Vagina (tissue), 2 donors: ENCODE data around the gene RIOX2. TPM values are rescaled to one million over a fixed set of nuclear protein-coding genes. Genes with fewer than 3 reads are reported as not detected.

ENCODE experiments used
- DNase-seq, 2 donors: peaks; one replicate each; pipeline ENCODE4 v3.0.0-alpha.2; 2017; ENCODE audit errors: extremely low spot score in 2 of 2
- H3K27ac ChIP-seq: fragments of 200-600 bp; sonication (generic); one replicate; pipeline ENCODE4 v1.5.1; 2019
- H3K27me3 ChIP-seq: fragments of 200-600 bp; sonication (generic); one replicate; pipeline ENCODE4 v1.5.1; 2019
- H3K36me3 ChIP-seq, 2 donors: fragments of 200-600 bp; sonication (generic); one replicate each; pipeline ENCODE4 v1.5.1; 2017 to 2019
- H3K4me1 ChIP-seq: fragments of 200-600 bp; sonication (generic); one replicate; pipeline ENCODE4 v1.5.1; 2019
- H3K4me3 ChIP-seq, 2 donors: fragments of 200-600 bp; sonication (generic); 1 replicate in 1 of 2; 2 replicates in 1 of 2; pipeline ENCODE4 v1.5.1; 2016 to 2019
- H3K9me3 ChIP-seq: fragments of 200-600 bp; sonication (generic); one replicate; pipeline ENCODE4 v1.5.1; 2019
- POLR2A ChIP-seq, 2 donors: fragments of 450-650 bp; IDR thresholded peaks; one replicate each; pipeline ENCODE4 v1.6.1; 2017; ENCODE audit warnings: antibody characterized with exemption in 2 of 2, mild to moderate bottlenecking in 2 of 2, moderate library complexity in 2 of 2
- POLR2AphosphoS5 ChIP-seq, 2 donors: sonication (generic); formaldehyde crosslinking; IDR thresholded peaks; one replicate each; pipeline ENCODE4 v1.9.0; 2017; ENCODE audit warnings: antibody characterized with exemption in 2 of 2, mild to moderate bottlenecking in 2 of 2, low read depth in 1 of 2; ENCODE audit not compliant: insufficient read depth in 1 of 2
- intact Hi-C: fragments of 100-400 bp; cut with DNase I; formaldehyde crosslinking; loops from one replicate; pipeline ENCODE4 v1.15.1; 2023
- total RNA-seq: library from RNA; depleted of rRNA; stranded (reverse); fragments of >200 nt; gene quantifications from one replicate; pipeline ENCODE4 v1.2.3, GENCODE V29; 2016
- TF ChIP-seq, protein P1 (sequence below), 3 experiments: fragments of 450-650 bp in 2 of 3; fragments of 200-600 bp in 1 of 3; sonication (generic) in 1 of 3; IDR thresholded peaks; one replicate each; pipeline ENCODE4 v1.5.1; 2017 to 2019; ENCODE audit warnings: antibody characterized with exemption in 3 of 3, mild to moderate bottlenecking in 2 of 3, moderate library complexity in 2 of 3

The RIOX2 gene
- total RNA-seq, 1 donor from 2014 or later: 33.4 TPM

DNA sequence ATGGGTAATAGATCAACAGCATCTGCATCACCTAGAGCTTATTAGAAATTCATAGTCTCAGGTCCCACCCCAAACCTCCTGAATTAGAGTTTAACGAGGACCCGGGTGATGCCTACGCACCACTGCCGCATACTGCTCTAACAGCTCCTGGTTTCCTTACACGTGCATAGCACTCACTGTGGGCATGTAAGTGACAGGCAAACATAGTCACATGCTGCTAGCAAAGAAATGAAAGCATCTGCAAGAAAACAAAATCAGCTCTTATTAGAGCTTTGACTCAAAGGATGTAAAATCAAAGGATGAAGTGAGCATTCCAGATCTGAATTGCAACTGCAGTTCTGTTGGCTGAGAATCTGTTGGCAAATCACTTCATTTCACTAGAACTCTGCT, 19.1 kb upstream of the RIOX2 start:
- no peak overlapping the region for H3K27ac ChIP-seq
- H3K9me3 ChIP-seq: no peaks in the 10 kb centered on the region
- H3K4me1 ChIP-seq: no peaks in the 10 kb centered on the region
- H3K27me3 ChIP-seq: no peaks in the 10 kb centered on the region
- DNase-seq: no peak
- intact Hi-C loops: no loop called here
- H3K4me3 ChIP-seq: no peak overlapping the region
- H3K36me3 ChIP-seq: no peaks in the 10 kb centered on the region
- TF ChIP-seq POLR2A (IDR thresholded peaks at IDR 0.05) (no peak), POLR2AphosphoS5 (IDR thresholded peaks at IDR 0.05; ENCODE audit: insufficient read depth in 1 of 2, low read depth in 1 of 2) (no peak)
- TF ChIP-seq, protein P1, sequence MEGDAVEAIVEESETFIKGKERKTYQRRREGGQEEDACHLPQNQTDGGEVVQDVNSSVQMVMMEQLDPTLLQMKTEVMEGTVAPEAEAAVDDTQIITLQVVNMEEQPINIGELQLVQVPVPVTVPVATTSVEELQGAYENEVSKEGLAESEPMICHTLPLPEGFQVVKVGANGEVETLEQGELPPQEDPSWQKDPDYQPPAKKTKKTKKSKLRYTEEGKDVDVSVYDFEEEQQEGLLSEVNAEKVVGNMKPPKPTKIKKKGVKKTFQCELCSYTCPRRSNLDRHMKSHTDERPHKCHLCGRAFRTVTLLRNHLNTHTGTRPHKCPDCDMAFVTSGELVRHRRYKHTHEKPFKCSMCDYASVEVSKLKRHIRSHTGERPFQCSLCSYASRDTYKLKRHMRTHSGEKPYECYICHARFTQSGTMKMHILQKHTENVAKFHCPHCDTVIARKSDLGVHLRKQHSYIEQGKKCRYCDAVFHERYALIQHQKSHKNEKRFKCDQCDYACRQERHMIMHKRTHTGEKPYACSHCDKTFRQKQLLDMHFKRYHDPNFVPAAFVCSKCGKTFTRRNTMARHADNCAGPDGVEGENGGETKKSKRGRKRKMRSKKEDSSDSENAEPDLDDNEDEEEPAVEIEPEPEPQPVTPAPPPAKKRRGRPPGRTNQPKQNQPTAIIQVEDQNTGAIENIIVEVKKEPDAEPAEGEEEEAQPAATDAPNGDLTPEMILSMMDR (IDR thresholded peaks at IDR 0.05): no peak

DNA sequence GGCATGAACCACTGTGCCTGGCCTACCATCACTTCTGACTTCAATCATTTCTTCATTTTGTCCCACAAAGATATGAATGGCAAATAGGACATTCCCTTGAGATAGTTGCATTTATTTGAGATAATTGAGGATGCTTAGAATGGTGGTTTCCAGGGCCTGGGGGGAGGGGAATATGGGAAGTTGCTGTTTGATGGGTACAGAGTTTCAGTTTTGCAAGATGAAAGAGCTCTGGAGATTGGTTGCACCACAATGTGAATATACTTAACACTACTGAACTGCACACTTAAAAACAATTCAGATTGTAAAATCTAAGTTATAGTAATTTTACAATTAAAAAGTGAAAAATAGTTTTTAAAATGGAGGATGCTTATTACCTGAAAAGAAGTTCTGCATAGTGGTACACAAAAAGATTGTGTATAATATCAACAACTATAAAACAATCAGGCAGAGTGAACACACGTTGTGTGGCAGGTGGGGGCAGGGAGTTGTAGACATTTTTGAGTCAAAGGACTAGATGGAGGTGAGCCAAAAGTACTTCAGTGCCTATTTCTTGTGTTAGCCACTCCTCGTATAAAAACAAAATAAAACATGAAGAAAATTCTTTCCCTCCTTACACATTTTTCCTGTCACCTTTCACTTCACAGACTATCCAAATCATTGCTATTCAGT, 18.5 kb upstream of the RIOX2 start:
- Histone ChIP-seq H3K36me3 (no peaks in the 10 kb centered on the region), H3K27me3 (no peaks in the 10 kb centered on the region), H3K9me3 (no peaks in the 10 kb centered on the region), H3K4me1 (no peaks in the 10 kb centered on the region), H3K4me3 (no peak overlapping the region), H3K27ac (no peak overlapping the region)
- TF ChIP-seq POLR2A (IDR thresholded peaks at IDR 0.05) (no peak), POLR2AphosphoS5 (IDR thresholded peaks at IDR 0.05; ENCODE audit: insufficient read depth in 1 of 2, low read depth in 1 of 2) (no peak)
- TF ChIP-seq, protein P1 (IDR thresholded peaks at IDR 0.05): no peak
- intact Hi-C loops: no loop called here
- DNase-seq: no peak

DNA sequence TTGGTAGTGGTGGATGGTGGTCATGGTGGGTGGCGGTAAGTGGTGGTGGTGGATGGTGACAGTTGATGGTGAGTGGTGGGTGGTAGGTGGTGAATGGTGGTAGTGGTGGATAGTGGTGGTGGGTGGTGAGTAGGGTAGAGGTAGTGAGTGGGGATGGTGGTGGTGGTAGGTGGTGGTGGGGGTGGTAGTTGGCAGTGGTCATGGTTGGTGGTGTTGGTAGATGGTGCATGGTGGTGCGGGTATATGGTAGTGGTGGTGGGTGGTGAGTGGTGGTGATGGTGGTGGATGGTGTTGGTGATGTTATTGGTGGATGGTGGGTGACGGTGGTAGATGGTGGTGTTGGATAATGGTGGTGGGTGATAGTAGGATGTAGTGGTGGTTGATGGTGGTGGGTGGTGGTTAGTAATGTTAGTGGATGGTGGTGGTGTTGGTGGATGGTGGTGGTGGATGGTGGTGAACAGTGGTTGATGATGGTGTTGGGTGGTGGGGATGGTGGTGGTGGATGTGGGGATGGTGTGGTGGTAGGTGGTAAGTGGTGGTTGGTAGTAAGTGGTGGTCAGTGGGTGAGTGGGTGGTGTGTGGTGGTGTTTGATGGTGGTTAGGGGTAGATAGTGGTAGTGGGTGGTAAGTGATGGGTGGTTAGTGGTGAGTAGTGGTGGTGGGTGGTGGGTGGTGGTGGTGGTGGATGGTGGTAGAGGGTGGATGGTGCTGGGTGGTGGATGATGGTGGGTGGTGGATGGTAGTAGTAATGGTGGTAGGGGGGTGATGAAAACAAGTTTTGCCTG, 16.7 kb upstream of the RIOX2 start:
- Histone ChIP-seq H3K27me3 (no peaks in the 10 kb centered on the region), H3K9me3 (no peaks in the 10 kb centered on the region), H3K4me3 (no peak overlapping the region), H3K27ac (no peak overlapping the region), H3K36me3 (no peaks in the 10 kb centered on the region), H3K4me1 (no peaks in the 10 kb centered on the region)
- TF ChIP-seq, protein P1 (IDR thresholded peaks at IDR 0.05): no peak
- TF ChIP-seq POLR2AphosphoS5 (IDR thresholded peaks at IDR 0.05; ENCODE audit: insufficient read depth in 1 of 2, low read depth in 1 of 2) (no peak), POLR2A (IDR thresholded peaks at IDR 0.05) (no peak)
- intact Hi-C loops: no loop called here
- no peak for DNase-seq

DNA sequence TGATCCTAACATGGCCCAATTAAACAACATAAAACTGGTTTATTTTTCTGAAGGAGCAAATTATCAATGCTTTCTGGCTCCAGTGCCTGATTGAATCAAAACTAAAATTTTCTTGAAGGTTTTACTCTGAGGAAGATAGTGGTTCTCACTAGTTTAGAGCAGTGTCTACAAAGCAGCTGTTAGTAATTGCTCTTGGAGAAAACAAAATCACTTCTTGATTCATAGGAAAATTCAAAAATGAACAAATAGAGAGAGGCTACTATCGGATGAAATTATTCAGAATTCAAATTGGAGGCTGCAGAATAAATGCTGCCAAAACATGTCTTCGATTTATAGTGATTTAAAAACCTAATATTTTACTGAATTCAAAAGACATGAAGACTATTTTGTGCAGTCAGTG, 15.1 kb upstream of the RIOX2 start:
- Histone ChIP-seq H3K27me3 (no peaks in the 10 kb centered on the region), H3K9me3 (no peaks in the 10 kb centered on the region), H3K4me3 (no peak overlapping the region), H3K36me3 (no peaks in the 10 kb centered on the region), H3K27ac (no peak overlapping the region), H3K4me1 (no peaks in the 10 kb centered on the region)
- no peak for DNase-seq
- intact Hi-C loops: no loop called here
- TF ChIP-seq POLR2A (IDR thresholded peaks at IDR 0.05): no peak
- no peak for TF ChIP-seq POLR2AphosphoS5 (IDR thresholded peaks at IDR 0.05; ENCODE audit: insufficient read depth in 1 of 2, low read depth in 1 of 2)
- TF ChIP-seq, protein P1 (IDR thresholded peaks at IDR 0.05): no peak
